Hepatocyte (in vitro differentiated cells): ENCODE data around the gene CSH1.

Experiments
- EZH2 ChIP-seq: fragments of 200-600 bp; sonication (generic); IDR thresholded peaks from 2 replicates; pipeline ENCODE4 v1.6.1; 2016; ENCODE audit warnings: antibody characterized with exemption, mild to moderate bottlenecking, borderline replicate concordance
- EZH2phosphoT487 ChIP-seq: fragments of 200-600 bp; sonication (generic); IDR thresholded peaks from one replicate; pipeline ENCODE4 v1.6.1; 2018; ENCODE audit warnings: antibody characterized with exemption, mild to moderate bottlenecking, low read depth, moderate library complexity; ENCODE audit not compliant: unreplicated experiment, severe bottlenecking
- TF ChIP-seq, protein P1 (sequence below): fragments of 200-600 bp; sonication (generic); IDR thresholded peaks from 2 replicates; pipeline ENCODE4 v1.5.1; 2016; ENCODE audit warnings: antibody characterized with exemption, mild to moderate bottlenecking; ENCODE audit not compliant: poor library complexity

GRCh38 chr17:63918305-63918704 lies 21.9 kb upstream of the CSH1 start:
- TF ChIP-seq, protein P1, sequence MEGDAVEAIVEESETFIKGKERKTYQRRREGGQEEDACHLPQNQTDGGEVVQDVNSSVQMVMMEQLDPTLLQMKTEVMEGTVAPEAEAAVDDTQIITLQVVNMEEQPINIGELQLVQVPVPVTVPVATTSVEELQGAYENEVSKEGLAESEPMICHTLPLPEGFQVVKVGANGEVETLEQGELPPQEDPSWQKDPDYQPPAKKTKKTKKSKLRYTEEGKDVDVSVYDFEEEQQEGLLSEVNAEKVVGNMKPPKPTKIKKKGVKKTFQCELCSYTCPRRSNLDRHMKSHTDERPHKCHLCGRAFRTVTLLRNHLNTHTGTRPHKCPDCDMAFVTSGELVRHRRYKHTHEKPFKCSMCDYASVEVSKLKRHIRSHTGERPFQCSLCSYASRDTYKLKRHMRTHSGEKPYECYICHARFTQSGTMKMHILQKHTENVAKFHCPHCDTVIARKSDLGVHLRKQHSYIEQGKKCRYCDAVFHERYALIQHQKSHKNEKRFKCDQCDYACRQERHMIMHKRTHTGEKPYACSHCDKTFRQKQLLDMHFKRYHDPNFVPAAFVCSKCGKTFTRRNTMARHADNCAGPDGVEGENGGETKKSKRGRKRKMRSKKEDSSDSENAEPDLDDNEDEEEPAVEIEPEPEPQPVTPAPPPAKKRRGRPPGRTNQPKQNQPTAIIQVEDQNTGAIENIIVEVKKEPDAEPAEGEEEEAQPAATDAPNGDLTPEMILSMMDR: no peak
- TF ChIP-seq EZH2 (no peak), EZH2phosphoT487 (no peak)
